Measurements from ENCODE around the gene USP53. TPM values are rescaled to one million over a fixed set of nuclear protein-coding genes. Genes with fewer than 3 reads are reported as not detected.

Gene USP53
- total and polyA plus RNA-seq, 2 of the 13 experiments (the other 11 are each of a cell fraction or from before 2014, with no cell fraction given): 5.3 to 8.1 TPM

- TF ChIP-seq ZSCAN22 (CRISPR knock-in tag; IDR thresholded peaks at IDR 0.05) (no peak), IKZF4 (CRISPR knock-in tag; IDR thresholded peaks at IDR 0.05; ENCODE audit: borderline replicate concordance, low read depth, not compliant biosample characterization) (no peak), ZBTB38 (CRISPR knock-in tag; IDR thresholded peaks at IDR 0.05) (no peak), ZNF740 (CRISPR knock-in tag; IDR thresholded peaks at IDR 0.05) (no peak), ATF1 (CRISPR knock-in tag; IDR thresholded peaks at IDR 0.05) (no peak)
Measured at GRCh38 chr4:119281393-119281792, 68.9 kb downstream of the USP53 start (continued).

- no peak overlapping the region for H3K9ac ChIP-seq (ENCODE audit: insufficient read depth, low read depth, low read length)
- in situ Hi-C loops (cut with HindIII; ENCODE audit: extremely low pct_ligation_motif_present, low pct_unique_long_range_greater_than_20kb) (loop anchor here (5.0 kb wide), 1 partner anchor 243 kb away; no protein-coding TSS in a partner anchor), intact Hi-C loops (cut with micrococcal nuclease; ENCODE audit: unreplicated experiment) (no loop called here)
- no peaks in the 10 kb centered on the region for H3K79me2 ChIP-seq (ENCODE audit: insufficient read depth, low read length)
- BruUV-seq (replicated peaks): no TSS peak
- peaks cover 1% of the 10 kb centered on the region; the same call in 1 of the 2 replicates for H3K4me1 ChIP-seq (ENCODE audit: insufficient read depth, low read length)
- H2AFZ ChIP-seq (ENCODE audit: low read length): no peak overlapping the region
- no peaks in the 10 kb centered on the region for H3K36me3 ChIP-seq (replicated peaks in 1 of 2; ENCODE audit: control insufficient read depth in 1 of 2, insufficient read depth in 2 of 2, low read length in 2 of 2)
- WGBS (ENCODE audit: low lambda C conversion rate): 52% methylated on average over 4 of the region's 4 CpGs
- H3K27ac ChIP-seq (ENCODE audit: extremely low read length, insufficient read depth, low read length): no peak overlapping the region
- H3K4me2 ChIP-seq (ENCODE audit: low read depth, low read length): no peak overlapping the region
- ATAC-seq (no peak; the same call in 2 of the 3 replicates), DNase-seq (ENCODE audit: low spot score) (no peak), FAIRE-seq (no peak)
- H3K27me3 ChIP-seq (ENCODE audit: control insufficient read depth in 1 of 2, insufficient read depth in 2 of 2, low read length in 2 of 2): no peaks in the 10 kb centered on the region
- H3K4me3 ChIP-seq (replicated peaks in 1 of 3; ENCODE audit: insufficient read depth in 1 of 3, low read depth in 2 of 3, low read length in 3 of 3): no peak overlapping the region
- no peaks in the 10 kb centered on the region for H4K20me1 ChIP-seq (ENCODE audit: insufficient read depth, low read length)
- H3K9me3 ChIP-seq (ENCODE audit: low read length): no peaks in the 10 kb centered on the region
- TF ChIP-seq MAFK (conservative IDR thresholded peaks at IDR 0.05 in 1 of 2, IDR thresholded peaks at IDR 0.05 in 1 of 2; ENCODE audit: low read length in 2 of 2): peak; percentile 92
- TF ChIP-seq ZNF205 (CRISPR knock-in tag; IDR thresholded peaks at IDR 0.05): no peak
- TF ChIP-seq SPEN (CRISPR knock-in tag; IDR thresholded peaks at IDR 0.05; ENCODE audit: low read depth): no peak
- TF ChIP-seq RNF2 (conservative IDR thresholded peaks at IDR 0.05; ENCODE audit: low read depth): no peak
- TF ChIP-seq MAFF (IDR thresholded peaks at IDR 0.05; ENCODE audit: low read depth, low read length): peak; percentile 91
- no peak for TF ChIP-seq ZNF572 (CRISPR knock-in tag; IDR thresholded peaks at IDR 0.05)
- ChIA-PET POLR2A (no interaction called here), CTCF (ENCODE audit: low intra/inter-chr PET ratio, low total read pairs) (interaction anchor here (1.9 kb wide), 1 partner anchor 243 kb away, joined by 15 read pairs; no protein-coding TSS in a partner anchor)
Measured at GRCh38 chr4:119284876-119285780, 72.6 kb downstream of the USP53 start.
